Activated CD4-positive, alpha-beta T cell treated with anti-CD3 and anti-CD28 coated beads, Interleukin-2, amount 10 ng/mL, durations not matched to agents 7 days and 5 days (primary cell): Measurements from ENCODE around the gene SPESP1. TPM values are rescaled to one million over a fixed set of nuclear protein-coding genes. Genes with fewer than 3 reads are reported as not detected.
"Not testable (repeated sequence)": the region's sequence is repeated elsewhere in the genome, so short reads cannot be mapped to it uniquely, and the experiment has no call there.

ENCODE experiments used
- CTCF ChIA-PET: fragments of 350-600 bp; sonication (Branson Sonifier 250); formaldehyde crosslinking; loops from one replicate; lab custom pipeline; 2021; ENCODE audit warnings: antibody characterized with exemption; lab: Charles Lee
- POLR2A ChIA-PET: fragments of 350-600 bp; sonication (Branson Sonifier 250); formaldehyde crosslinking; loops from one replicate; lab custom pipeline; 2021; ENCODE audit warnings: antibody characterized with exemption; lab: Charles Lee
- DNase-seq: peaks from one replicate; pipeline ENCODE4 v3.0.0-alpha.2; 2020
- H3K27ac Mint-ChIP-seq: one replicate; pipeline ENCODE4 v1.8.0; 2021; ENCODE audit warnings: mild to moderate bottlenecking, moderate library complexity, mixed read lengths
- H3K27me3 Mint-ChIP-seq: one replicate; pipeline ENCODE4 v1.8.0; 2021; ENCODE audit warnings: mixed read lengths
- H3K36me3 Mint-ChIP-seq: one replicate; pipeline ENCODE4 v1.8.0; 2021; ENCODE audit warnings: low read depth, mixed read lengths
- H3K4me1 Mint-ChIP-seq: one replicate; pipeline ENCODE4 v1.8.0; 2021; ENCODE audit warnings: mixed read lengths
- H3K4me3 Mint-ChIP-seq: one replicate; pipeline ENCODE4 v1.8.0; 2021; ENCODE audit warnings: mild to moderate bottlenecking, moderate library complexity, mixed read lengths
- H3K9me3 Mint-ChIP-seq: one replicate; pipeline ENCODE4 v1.8.0; 2021; ENCODE audit warnings: mixed read lengths
- total RNA-seq, 2 experiments: library from RNA; stranded (reverse); gene quantifications; one replicate each; pipeline ENCODE4 v1.2.3, GENCODE V29; 2021

Gene SPESP1
- total RNA-seq, 2 experiments from 2014 or later = 0.23 to 0.50 TPM

DNA sequence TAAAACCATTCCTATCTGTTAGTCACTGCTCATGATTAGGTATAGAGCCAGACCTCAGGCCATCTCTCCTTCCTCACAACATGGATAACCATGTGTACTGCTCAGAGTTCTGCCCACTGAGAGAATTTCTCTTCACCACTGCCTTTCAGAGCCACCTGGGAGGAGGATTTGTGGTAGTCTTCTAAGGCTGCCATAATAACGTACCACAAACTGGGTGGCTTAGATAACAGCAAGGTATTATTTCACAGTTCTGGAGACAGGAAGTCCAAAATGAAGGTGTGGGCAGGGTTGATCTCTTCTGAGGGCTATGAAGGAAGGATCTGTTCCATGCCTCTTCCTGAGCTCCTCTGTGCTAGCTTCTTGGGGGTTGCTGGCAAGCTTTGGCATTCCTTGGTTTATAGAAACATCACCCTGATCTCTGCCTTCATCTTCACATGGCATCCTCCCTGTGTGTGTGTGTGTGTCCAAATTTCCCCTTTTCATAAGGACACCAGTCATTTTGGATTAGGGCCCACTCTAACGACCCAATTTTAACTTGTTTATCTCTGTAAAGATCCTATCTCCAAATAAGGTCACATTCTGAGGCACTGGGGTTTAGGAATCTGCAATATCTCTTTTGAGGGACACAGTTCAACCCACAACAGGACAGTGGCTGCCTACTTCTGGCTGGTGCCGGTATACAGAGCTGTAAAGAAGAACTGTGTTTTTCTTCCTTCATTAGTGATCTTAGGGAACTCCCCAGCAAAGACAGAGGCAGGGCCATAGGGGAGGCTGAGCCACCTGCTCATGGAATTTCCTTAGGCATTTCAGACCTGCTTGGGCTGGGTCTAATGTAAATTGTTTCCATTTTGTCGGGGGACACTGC, 42.1 kb downstream of the SPESP1 start:
- peaks cover 18% of the 10 kb centered on the region for H3K27me3 Mint-ChIP-seq
- H3K36me3 Mint-ChIP-seq = no peaks in the 10 kb centered on the region
- no peak overlapping the region for H3K27ac Mint-ChIP-seq
- no peak overlapping the region for H3K4me3 Mint-ChIP-seq
- H3K4me1 Mint-ChIP-seq = no peaks in the 10 kb centered on the region
- POLR2A ChIA-PET = no interaction called here
- no peak for DNase-seq
- CTCF ChIA-PET = no interaction called here
- peaks cover 11% of the 10 kb centered on the region for H3K9me3 Mint-ChIP-seq

- H3K27me3 Mint-ChIP-seq, H3K36me3 Mint-ChIP-seq, H3K4me3 Mint-ChIP-seq, H3K4me1 Mint-ChIP-seq, H3K9me3 Mint-ChIP-seq, POLR2A ChIA-PET, H3K27ac Mint-ChIP-seq, DNase-seq: not testable (repeated sequence)
- CTCF ChIA-PET = interaction anchor here (1.3 kb wide), 1 partner anchor 9 kb away, joined by 3 read pairs; no protein-coding TSS in a partner anchor
Measured at GRCh38 chr15:68975651-68976160, 45.4 kb downstream of the SPESP1 start.

GRCh38 chr15:68977426-68977825, 47.1 kb downstream of the SPESP1 start:
- H3K9me3 Mint-ChIP-seq, H3K36me3 Mint-ChIP-seq, DNase-seq, H3K27me3 Mint-ChIP-seq, H3K4me3 Mint-ChIP-seq, CTCF ChIA-PET, H3K4me1 Mint-ChIP-seq, H3K27ac Mint-ChIP-seq, POLR2A ChIA-PET: not testable (repeated sequence)

GRCh38 chr15:68979006-68979405, 48.7 kb downstream of the SPESP1 start:
- no peaks in the 10 kb centered on the region for H3K4me1 Mint-ChIP-seq
- CTCF ChIA-PET = no interaction called here
- H3K36me3 Mint-ChIP-seq = no peaks in the 10 kb centered on the region

GRCh38 chr15:68979816-68980215, 49.5 kb downstream of the SPESP1 start:
- DNase-seq = no peak
- ChIA-PET POLR2A (no interaction called here), CTCF (no interaction called here)
- Mint-ChIP-seq H3K27me3 (peaks cover 4% of the 10 kb centered on the region), H3K36me3 (no peaks in the 10 kb centered on the region), H3K4me1 (no peaks in the 10 kb centered on the region), H3K9me3 (peaks cover 2% of the 10 kb centered on the region), H3K27ac (no peak overlapping the region), H3K4me3 (no peak overlapping the region)

More at GRCh38 chr15:68979006-68979405, 48.7 kb downstream of the SPESP1 start:
- Mint-ChIP-seq H3K27ac (no peak overlapping the region), H3K27me3 (peaks cover 4% of the 10 kb centered on the region), H3K9me3 (peaks cover 2% of the 10 kb centered on the region), H3K4me3 (no peak overlapping the region)
- POLR2A ChIA-PET = no interaction called here
- no peak for DNase-seq

- H3K9me3 Mint-ChIP-seq = peaks cover 2% of the 10 kb centered on the region
Measured at GRCh38 chr15:68980786-68981185, 50.5 kb downstream of the SPESP1 start.

DNA sequence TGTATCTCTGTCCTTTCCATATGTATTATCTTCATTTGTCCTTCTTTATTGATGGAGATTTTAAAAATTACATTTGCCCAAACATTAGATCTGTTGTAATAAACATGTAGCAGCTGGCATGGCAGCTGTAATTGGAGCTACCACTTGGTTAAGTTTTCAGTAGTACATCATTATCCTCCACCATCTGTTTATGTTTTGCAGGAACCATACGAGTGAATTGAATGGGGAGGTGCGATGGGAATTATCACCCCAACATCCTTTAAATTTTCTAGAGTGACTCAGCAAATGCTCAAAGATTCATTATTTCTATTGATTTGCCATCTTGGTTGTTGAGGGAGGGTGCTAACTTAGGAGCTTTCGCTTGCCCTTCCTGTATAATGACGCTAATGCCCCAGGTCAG, 51.6 kb downstream of the SPESP1 start:
- H3K36me3 Mint-ChIP-seq = no peaks in the 10 kb centered on the region
- CTCF ChIA-PET = no interaction called here
- no peak overlapping the region for H3K4me3 Mint-ChIP-seq
- POLR2A ChIA-PET = no interaction called here
- H3K27ac Mint-ChIP-seq = no peak overlapping the region
- H3K9me3 Mint-ChIP-seq = no peaks in the 10 kb centered on the region
- no peak for DNase-seq
- peaks cover 4% of the 10 kb centered on the region for H3K27me3 Mint-ChIP-seq
- no peaks in the 10 kb centered on the region for H3K4me1 Mint-ChIP-seq

More at GRCh38 chr15:68980786-68981185, 50.5 kb downstream of the SPESP1 start:
- CTCF ChIA-PET = no interaction called here
- no peaks in the 10 kb centered on the region for H3K4me1 Mint-ChIP-seq
- POLR2A ChIA-PET = no interaction called here
- H3K36me3 Mint-ChIP-seq = no peaks in the 10 kb centered on the region
- no peak overlapping the region for H3K27ac Mint-ChIP-seq
- H3K27me3 Mint-ChIP-seq = peaks cover 4% of the 10 kb centered on the region
- DNase-seq = no peak
- H3K4me3 Mint-ChIP-seq = no peak overlapping the region

DNA sequence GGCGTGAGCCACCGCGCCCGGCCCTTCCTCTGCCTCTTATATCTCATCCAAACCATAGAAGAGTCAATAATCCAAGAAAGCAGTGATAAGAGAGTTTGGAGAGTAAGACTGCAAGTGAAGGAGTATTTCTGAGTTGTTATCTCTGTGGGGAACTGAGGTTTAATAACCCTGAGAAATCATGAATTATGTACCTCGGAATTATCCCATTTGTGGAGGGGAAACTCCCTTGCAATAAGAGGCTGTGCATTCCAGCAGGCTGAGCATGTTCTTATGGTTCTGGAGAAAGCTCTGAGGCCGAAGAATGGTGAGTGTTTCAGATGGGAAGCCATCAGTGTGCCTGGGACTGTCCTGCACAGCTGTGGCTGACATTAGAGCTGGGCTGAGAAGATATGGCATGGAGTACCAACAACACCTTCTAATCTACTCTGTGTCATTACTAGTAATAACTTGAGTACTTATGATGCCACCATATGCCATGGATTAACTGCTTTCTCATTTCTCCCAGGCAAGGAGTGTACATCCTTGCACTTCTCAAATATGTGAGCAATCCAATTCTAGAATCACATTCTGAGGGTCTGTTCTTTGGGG, 52.7 kb downstream of the SPESP1 start:
- Mint-ChIP-seq H3K4me3 (no peak overlapping the region), H3K27ac (no peak overlapping the region), H3K4me1 (no peaks in the 10 kb centered on the region), H3K27me3 (peaks cover 4% of the 10 kb centered on the region), H3K36me3 (no peaks in the 10 kb centered on the region), H3K9me3 (no peaks in the 10 kb centered on the region)
- DNase-seq = no peak
- POLR2A ChIA-PET = no interaction called here
- CTCF ChIA-PET = no interaction called here

GRCh38 chr15:68983961-68984481, 53.7 kb downstream of the SPESP1 start:
- no peak overlapping the region for H3K27ac Mint-ChIP-seq
- H3K9me3 Mint-ChIP-seq = no peaks in the 10 kb centered on the region
- POLR2A ChIA-PET = no interaction called here
- no peak for DNase-seq
- H3K27me3 Mint-ChIP-seq = peaks cover 4% of the 10 kb centered on the region
- CTCF ChIA-PET = interaction anchor here (0.6 to 1.0 kb wide), 2 partner anchors 8 to 64 kb away, joined by 3 read pairs; no protein-coding TSS in a partner anchor
- no peaks in the 10 kb centered on the region for H3K4me1 Mint-ChIP-seq
- no peaks in the 10 kb centered on the region for H3K36me3 Mint-ChIP-seq
- no peak overlapping the region for H3K4me3 Mint-ChIP-seq

DNA sequence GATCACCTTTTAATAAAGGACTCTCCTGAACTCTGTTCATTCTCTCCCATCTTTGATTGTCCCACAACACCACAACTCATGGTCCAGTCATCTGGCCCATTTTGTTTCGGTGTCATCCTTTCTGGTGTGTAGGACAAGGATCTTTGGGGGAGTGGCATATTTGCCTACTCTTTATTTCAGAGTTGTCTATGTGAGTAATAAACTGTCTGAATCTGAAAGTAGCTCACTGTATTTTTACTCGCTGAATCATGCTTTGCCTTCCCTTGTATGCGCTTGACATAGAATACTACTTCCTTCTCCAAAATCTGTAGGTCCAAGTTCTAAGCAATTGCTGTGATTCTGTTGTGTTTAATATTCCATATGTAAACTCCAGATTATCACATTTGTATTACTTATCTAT, 54.3 kb downstream of the SPESP1 start:
- no peak for DNase-seq
- no peak overlapping the region for H3K4me3 Mint-ChIP-seq
- POLR2A ChIA-PET = no interaction called here
- H3K27me3 Mint-ChIP-seq = peaks cover 4% of the 10 kb centered on the region
- no peaks in the 10 kb centered on the region for H3K36me3 Mint-ChIP-seq
- H3K27ac Mint-ChIP-seq = no peak overlapping the region
- no peaks in the 10 kb centered on the region for H3K4me1 Mint-ChIP-seq
- CTCF ChIA-PET = interaction anchor here (1.0 kb wide), 1 partner anchor 9 kb away, joined by 3 read pairs; no protein-coding TSS in a partner anchor
- H3K9me3 Mint-ChIP-seq = no peaks in the 10 kb centered on the region

DNA sequence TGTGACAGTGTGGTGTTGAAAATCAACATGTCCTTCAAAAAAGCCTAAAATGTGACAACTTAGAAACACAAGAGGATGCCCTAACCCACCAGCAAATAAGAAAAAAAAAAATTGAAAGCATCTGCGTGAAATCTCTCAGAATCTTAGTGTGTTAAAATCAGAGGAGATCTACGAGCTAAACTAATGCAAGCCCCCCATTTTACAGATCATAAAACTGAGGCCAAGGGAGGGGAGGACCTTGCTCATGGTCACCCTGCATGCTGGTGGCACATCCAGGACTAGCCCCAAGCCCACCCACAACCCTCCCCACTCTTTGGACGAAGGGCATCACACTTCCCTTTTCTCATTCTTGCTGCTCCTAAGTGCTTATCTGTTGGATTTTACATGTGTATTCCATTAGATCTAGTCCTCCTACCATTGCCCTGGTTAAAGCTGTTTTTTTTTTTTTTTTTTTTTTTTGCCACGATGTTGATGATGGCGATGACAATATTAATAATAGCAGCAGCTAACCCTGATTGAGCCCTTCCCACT, 55.1 kb downstream of the SPESP1 start:
- no peaks in the 10 kb centered on the region for H3K4me1 Mint-ChIP-seq
- no peaks in the 10 kb centered on the region for H3K36me3 Mint-ChIP-seq
- POLR2A ChIA-PET = interaction anchor here (0.6 kb wide), 1 partner anchor 394 kb away, joined by 4 read pairs; no protein-coding TSS in a partner anchor
- H3K9me3 Mint-ChIP-seq = no peaks in the 10 kb centered on the region
- peaks cover 4% of the 10 kb centered on the region for H3K27me3 Mint-ChIP-seq
- CTCF ChIA-PET = interaction anchor here (0.6 kb wide), 1 partner anchor 305 kb away, joined by 4 read pairs; no protein-coding TSS in a partner anchor
- H3K4me3 Mint-ChIP-seq = no peak overlapping the region
- DNase-seq = no peak
- H3K27ac Mint-ChIP-seq = no peak overlapping the region

GRCh38 chr15:68986322-68986721, 56.0 kb downstream of the SPESP1 start:
- Mint-ChIP-seq H3K36me3 (no peaks in the 10 kb centered on the region), H3K27ac (no peak overlapping the region), H3K4me3 (no peak overlapping the region), H3K9me3 (no peaks in the 10 kb centered on the region), H3K27me3 (peaks cover 1% of the 10 kb centered on the region), H3K4me1 (no peaks in the 10 kb centered on the region)
- ChIA-PET POLR2A (no interaction called here), CTCF (no interaction called here)
- DNase-seq = no peak

GRCh38 chr15:68987120-68987519, 56.8 kb downstream of the SPESP1 start:
- Mint-ChIP-seq H3K27ac (no peak overlapping the region), H3K27me3 (no peaks in the 10 kb centered on the region), H3K9me3 (no peaks in the 10 kb centered on the region), H3K4me1 (no peaks in the 10 kb centered on the region), H3K36me3 (no peaks in the 10 kb centered on the region), H3K4me3 (no peak overlapping the region)
- POLR2A ChIA-PET = no interaction called here
- CTCF ChIA-PET = no interaction called here
- DNase-seq = no peak
